CD4-positive, alpha-beta T cell treated with Interleukin-4 for 1 hour (primary cell): ENCODE measurements around the gene CTIF.

Experiments used
- DNase-seq, 2 donors: peaks; one replicate each; pipeline ENCODE4 v3.0.0-alpha.2; 2020 to 2022

Gene CTIF

GRCh38 chr18:48736321-48737260, 197.8 kb downstream of the CTIF start:
- no peak for DNase-seq

- no peak for DNase-seq
Observed at GRCh38 chr18:48739266-48740067, 200.6 kb downstream of the CTIF start.

- DNase-seq, result no peak
Observed at GRCh38 chr18:48740068-48740440, 201.2 kb downstream of the CTIF start.

- DNase-seq, result no peak
Observed at GRCh38 chr18:48740851-48741485, 202.1 kb downstream of the CTIF start.

GRCh38 chr18:48741866-48742265, 203.0 kb downstream of the CTIF start:
- DNase-seq, result no peak

- DNase-seq, result no peak
Observed at GRCh38 chr18:48742304-48742703, 203.5 kb downstream of the CTIF start.

GRCh38 chr18:48742706-48743475, 204.1 kb downstream of the CTIF start:
- peak in 1 of 2 donors; percentile 43 for DNase-seq

- no peak for DNase-seq
Observed at GRCh38 chr18:48743886-48744285, 205.1 kb downstream of the CTIF start.

- DNase-seq, result no peak
Observed at GRCh38 chr18:48745293-48745692, 206.5 kb downstream of the CTIF start.

- no peak for DNase-seq
Observed at GRCh38 chr18:48749768-48750167, 210.9 kb downstream of the CTIF start.

- DNase-seq, result no peak
Observed at GRCh38 chr18:48750485-48751175, 211.8 kb downstream of the CTIF start.

- no peak for DNase-seq
Observed at GRCh38 chr18:48751727-48752468, 213.1 kb downstream of the CTIF start.

- DNase-seq, result no peak
Observed at GRCh38 chr18:48752478-48752877, 213.6 kb downstream of the CTIF start.

GRCh38 chr18:48752928-48753327, 214.1 kb downstream of the CTIF start:
- DNase-seq, result no peak

GRCh38 chr18:48753691-48754090, 214.9 kb downstream of the CTIF start:
- no peak for DNase-seq

- DNase-seq, result no peak
Observed at GRCh38 chr18:48754559-48754958, 215.7 kb downstream of the CTIF start.

- DNase-seq, result no peak
Observed at GRCh38 chr18:48754993-48755473, 216.2 kb downstream of the CTIF start.

GRCh38 chr18:48756511-48757226, 217.8 kb downstream of the CTIF start:
- no peak for DNase-seq

GRCh38 chr18:48757367-48757766, 218.5 kb downstream of the CTIF start:
- no peak for DNase-seq

GRCh38 chr18:48757906-48758305, 219.1 kb downstream of the CTIF start:
- DNase-seq, result no peak
